Activated CD4-positive, alpha-beta T cell treated with anti-CD3 and anti-CD28 coated beads, Interleukin-2, Interleukin-4, amounts not matched to agents 100 ng/mL and 50 ng/mL, durations not matched to agents 16 hours and 8 hours (primary cell): ENCODE data around the gene GRIK2.

Experiments used
- DNase-seq: peaks from one replicate; pipeline ENCODE4 v3.0.0-alpha.2; 2020; ENCODE audit warnings: low spot score

The GRIK2 gene

GRCh38 chr6:101400326-101401135, 7.0 kb downstream of the GRIK2 start:
- no peak for DNase-seq

DNA sequence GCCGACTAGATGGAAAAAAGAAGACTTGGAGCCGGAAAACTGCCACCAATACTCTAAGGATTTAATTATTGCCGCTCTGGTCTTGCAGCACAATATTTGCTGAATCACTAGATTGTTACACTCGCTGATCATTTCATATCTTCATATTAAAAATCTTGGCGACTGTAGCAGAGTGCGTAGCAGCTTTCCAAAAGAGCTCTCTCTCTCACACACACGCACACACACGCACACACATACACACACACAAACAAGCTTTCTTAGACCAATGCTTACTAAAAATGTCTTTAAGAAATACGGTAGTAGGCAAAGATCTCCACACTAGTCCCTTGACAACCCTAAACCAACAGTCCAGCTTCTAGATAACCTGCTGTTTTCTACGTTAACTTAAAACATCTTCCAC, 7.7 kb downstream of the GRIK2 start:
- DNase-seq = no peak

- DNase-seq = no peak
Measured at GRCh38 chr6:101401792-101402621, 8.5 kb downstream of the GRIK2 start.

DNA sequence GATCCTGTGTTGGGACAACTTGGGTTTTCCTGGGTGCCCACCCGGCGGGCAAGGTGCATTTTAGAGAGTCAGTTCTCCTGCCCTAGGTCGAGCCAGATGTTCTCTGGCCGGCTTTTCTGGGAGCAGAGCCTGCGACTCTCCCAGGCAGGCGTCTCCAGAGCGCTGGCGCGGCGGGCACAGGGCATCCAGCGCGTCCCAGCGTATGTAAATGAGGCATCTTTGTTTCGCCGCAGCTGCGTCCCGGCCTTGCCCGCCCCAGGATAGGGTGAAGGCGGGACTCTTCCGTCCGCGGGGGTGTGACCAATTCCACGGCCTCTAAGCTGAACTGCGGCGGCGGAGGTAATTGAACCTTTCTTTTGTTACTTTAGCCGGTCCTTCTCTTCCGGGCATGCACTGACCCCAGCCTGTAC, 9.1 kb downstream of the GRIK2 start:
- DNase-seq = no peak

DNA sequence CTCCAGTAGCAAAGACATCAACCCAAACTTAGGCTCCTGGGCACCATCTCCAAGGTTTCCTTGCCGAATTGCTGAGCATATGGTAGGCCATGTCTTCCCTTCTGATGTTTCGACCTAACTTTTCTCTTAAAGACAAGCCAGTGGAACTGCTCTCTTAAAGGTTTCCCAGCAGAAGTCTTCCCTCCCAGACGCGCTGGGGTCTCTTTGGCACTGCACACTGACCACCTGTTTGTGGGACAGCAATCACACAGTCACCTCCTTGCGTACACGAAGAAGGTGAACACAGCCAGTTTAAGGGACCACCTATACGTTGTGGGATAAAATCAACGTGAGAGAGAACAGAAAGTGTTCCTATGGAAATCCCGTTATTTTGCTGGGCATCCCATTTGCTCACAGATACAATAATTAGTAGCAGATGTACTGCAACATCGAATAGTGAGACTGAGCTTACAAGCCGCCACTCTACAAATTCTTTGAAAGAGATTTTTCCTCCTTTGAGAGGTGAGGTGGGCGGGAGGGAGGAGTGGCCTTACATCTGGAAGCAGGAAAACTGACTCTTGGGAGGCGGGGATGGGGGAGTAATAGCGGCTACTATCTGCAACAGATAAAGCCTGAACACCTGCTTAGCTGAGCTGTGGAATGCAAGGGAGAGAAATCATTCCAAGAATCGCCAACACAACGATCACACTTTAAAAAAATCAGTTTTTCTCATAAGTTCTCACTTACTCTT, 9.9 kb downstream of the GRIK2 start:
- no peak for DNase-seq

DNA sequence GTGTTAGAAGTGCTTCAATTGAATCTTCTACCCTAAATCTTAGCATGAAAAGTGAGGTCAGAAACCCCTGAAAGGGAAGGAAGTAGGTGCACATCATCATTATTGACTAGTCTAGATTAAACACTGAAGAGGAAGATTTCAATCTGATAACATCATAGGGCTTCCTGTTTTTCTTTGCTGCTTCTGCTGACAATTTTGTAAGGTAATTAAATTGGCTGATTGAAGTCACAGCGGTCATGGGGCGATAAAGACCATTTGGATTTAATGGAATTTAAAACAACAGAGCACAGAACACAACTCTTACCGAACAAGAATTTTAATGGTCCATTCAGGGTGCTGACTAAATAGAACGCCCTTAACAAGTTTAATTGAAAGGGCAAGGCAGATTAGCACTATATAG, 11.3 kb downstream of the GRIK2 start:
- DNase-seq = no peak

DNA sequence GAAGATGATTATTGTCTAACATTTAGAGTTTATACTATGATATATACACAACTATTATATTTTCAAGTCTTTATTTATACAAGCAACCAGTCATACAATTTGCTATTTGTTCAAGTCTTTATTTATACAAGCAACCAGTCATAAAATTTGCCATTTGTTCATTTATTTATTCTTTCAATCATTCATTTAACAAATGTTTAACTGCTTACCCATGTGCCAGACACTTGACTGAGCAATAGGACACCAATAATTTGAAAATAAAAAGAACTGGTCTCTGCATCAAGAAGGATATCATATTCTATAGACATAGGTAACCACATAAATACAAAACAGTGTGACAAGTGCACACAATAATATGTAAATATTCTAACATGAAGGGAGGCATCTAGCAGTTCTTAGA, 20.3 kb downstream of the GRIK2 start:
- DNase-seq = no peak

- no peak for DNase-seq
Measured at GRCh38 chr6:101417900-101418299, 24.4 kb downstream of the GRIK2 start.

- no peak for DNase-seq
Measured at GRCh38 chr6:101422251-101422650, 28.7 kb downstream of the GRIK2 start.

DNA sequence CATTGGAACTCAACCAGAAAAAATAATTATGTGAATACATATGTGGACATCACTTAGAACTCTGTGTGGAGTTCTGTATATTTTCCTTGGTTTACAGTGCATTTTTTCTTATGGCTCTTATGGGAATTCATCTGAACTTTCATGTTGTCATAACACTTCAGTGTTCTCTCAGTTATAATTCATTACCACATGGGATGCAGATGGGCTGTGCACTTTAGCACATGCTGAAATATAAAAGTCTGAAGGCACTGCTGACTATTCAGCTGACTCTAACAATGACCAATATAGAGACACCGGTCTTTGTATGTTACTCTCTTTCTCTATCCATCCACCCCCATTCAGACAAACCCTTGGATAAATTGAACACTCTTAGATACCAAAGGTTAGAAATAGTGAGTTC, 29.3 kb downstream of the GRIK2 start:
- DNase-seq = no peak

GRCh38 chr6:101429270-101429669, 35.8 kb downstream of the GRIK2 start:
- no peak for DNase-seq

- DNase-seq = no peak
Measured at GRCh38 chr6:101429845-101430244, 36.3 kb downstream of the GRIK2 start.

GRCh38 chr6:101433141-101433540, 39.6 kb downstream of the GRIK2 start:
- DNase-seq = no peak

- no peak for DNase-seq
Measured at GRCh38 chr6:101434601-101435000, 41.1 kb downstream of the GRIK2 start.

- DNase-seq = no peak
Measured at GRCh38 chr6:101435038-101435437, 41.5 kb downstream of the GRIK2 start.

- no peak for DNase-seq
Measured at GRCh38 chr6:101439790-101440189, 46.3 kb downstream of the GRIK2 start.

DNA sequence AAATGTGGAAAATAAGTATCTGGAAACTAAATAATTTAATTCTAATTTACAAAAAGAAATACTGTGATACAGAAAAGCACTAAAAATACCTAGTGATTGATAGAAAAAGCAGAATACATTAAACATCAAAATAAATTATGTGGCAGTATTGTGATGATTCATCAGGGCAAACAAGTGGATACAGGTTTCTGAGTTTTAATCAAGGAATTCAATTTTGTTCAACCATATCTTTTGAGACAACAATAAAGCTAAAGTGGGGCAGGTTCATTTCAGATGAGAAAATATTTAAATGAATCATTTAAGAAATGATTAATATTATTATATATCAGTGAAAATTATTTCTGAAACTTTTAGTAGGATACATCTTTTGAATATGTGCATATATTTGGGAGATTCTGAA, 49.8 kb downstream of the GRIK2 start:
- no peak for DNase-seq

- no peak for DNase-seq
Measured at GRCh38 chr6:101444717-101445116, 51.2 kb downstream of the GRIK2 start.

DNA sequence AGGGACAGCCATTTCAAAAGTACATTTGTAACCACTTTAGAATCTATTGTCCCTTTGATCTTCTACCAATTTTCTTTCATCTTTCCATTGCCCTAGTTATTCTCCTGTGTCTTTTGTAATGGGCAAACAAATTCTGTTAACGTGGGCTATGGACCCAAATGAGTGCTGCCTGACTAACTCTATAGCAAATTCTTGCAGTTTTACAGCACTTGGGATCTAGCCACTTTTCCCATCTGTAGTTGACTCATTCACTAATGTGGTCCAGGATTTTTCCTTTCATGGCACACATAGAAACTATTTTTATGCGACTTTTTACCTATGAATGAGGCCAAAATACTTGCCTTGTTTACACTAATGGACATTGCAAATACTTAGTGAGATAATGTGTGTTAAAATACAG, 52.0 kb downstream of the GRIK2 start:
- DNase-seq = no peak

GRCh38 chr6:101450901-101451300, 57.4 kb downstream of the GRIK2 start:
- no peak for DNase-seq

DNA sequence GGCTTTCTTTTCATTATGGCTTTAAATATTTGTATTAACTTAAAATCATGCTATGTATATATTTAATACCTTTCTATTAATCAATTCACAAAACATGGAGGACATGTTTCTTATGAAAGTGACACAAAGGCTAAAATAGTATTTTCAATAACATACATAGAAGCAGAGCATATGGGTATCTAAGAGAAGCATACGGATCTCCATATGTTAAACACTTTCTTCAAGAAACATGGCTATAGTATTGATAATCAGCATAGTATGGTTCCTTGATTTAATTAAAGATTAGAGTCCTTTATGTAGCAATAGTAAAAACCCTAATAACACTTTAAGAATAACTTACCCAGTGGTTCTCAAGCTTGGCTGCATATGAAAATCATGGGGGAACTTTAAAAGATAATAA, 58.5 kb downstream of the GRIK2 start:
- no peak for DNase-seq

- DNase-seq = no peak
Measured at GRCh38 chr6:101453221-101453620, 59.7 kb downstream of the GRIK2 start.
